H9 (cell line): ENCODE results near the gene PYGB. TPM values are rescaled to one million over a fixed set of nuclear protein-coding genes. Genes with fewer than 3 reads are reported as not detected.
A peak's percentile ranks its signal among the peaks of the same experiment; 100 is the strongest.

Source experiments
- DNase-seq: peaks from one replicate; pipeline ENCODE4 v3.0.0-alpha.2; 2017
- H2AFZ ChIP-seq: one replicate; pipeline ENCODE4 v1.6.1; 2013; ENCODE audit warnings: mild to moderate bottlenecking, low read length, control low read depth, moderate library complexity
- H2AK5ac ChIP-seq: 2 replicates; pipeline ENCODE4 v1.6.1; 2013; ENCODE audit warnings: low read length, control low read depth, mixed read lengths; ENCODE audit not compliant: insufficient read length
- H2BK120ac ChIP-seq: one replicate; pipeline ENCODE4 v1.6.1; 2013; ENCODE audit warnings: low read depth, mild to moderate bottlenecking, low read length, control low read depth, inconsistent platforms; ENCODE audit not compliant: poor library complexity, severe bottlenecking
- H2BK12ac ChIP-seq: 2 replicates; pipeline ENCODE4 v1.6.1; 2013; ENCODE audit warnings: low read length, control low read depth, mixed read lengths, low read depth; ENCODE audit not compliant: insufficient read length
- H2BK15ac ChIP-seq: 2 replicates; pipeline ENCODE4 v1.6.1; 2013; ENCODE audit warnings: low read depth, low read length, control low read depth
- H2BK20ac ChIP-seq: one replicate; pipeline ENCODE4 v1.6.1; 2013; ENCODE audit warnings: low read depth, mild to moderate bottlenecking, low read length, control low read depth, inconsistent platforms; ENCODE audit not compliant: poor library complexity, severe bottlenecking
- H2BK5ac ChIP-seq: 2 replicates; pipeline ENCODE4 v1.6.1; 2013; ENCODE audit warnings: low read length, control low read depth, mixed read lengths; ENCODE audit not compliant: insufficient read length
- H3K14ac ChIP-seq: 2 replicates; pipeline ENCODE4 v1.6.1; 2013; ENCODE audit warnings: low read length, control low read depth; ENCODE audit not compliant: insufficient read depth
- H3K18ac ChIP-seq: 2 replicates; pipeline ENCODE4 v1.6.1; 2013; ENCODE audit warnings: low read depth, mild to moderate bottlenecking, mixed read lengths, low read length, control low read depth; ENCODE audit not compliant: insufficient read length
- H3K23ac ChIP-seq: 2 replicates; pipeline ENCODE4 v1.6.1; 2013; ENCODE audit warnings: low read length, control low read depth, mixed read lengths, low read depth; ENCODE audit not compliant: insufficient read length
- H3K23me2 ChIP-seq: 2 replicates; pipeline ENCODE4 v1.6.1; 2013; ENCODE audit warnings: low read depth, mild to moderate bottlenecking, mixed read lengths, low read length, control low read depth; ENCODE audit not compliant: insufficient read length, poor library complexity, severe bottlenecking
- H3K27ac ChIP-seq: 2 replicates; pipeline ENCODE4 v1.5.1; 2013; ENCODE audit warnings: low read length, control low read depth, mixed read lengths, low read depth; ENCODE audit not compliant: insufficient read length
- H3K27me3 ChIP-seq: 2 replicates; pipeline ENCODE4 v1.6.1; 2013; ENCODE audit warnings: low read length, control low read depth, inconsistent platforms; ENCODE audit not compliant: insufficient read depth
- H3K4ac ChIP-seq: 2 replicates; pipeline ENCODE4 v1.6.1; 2013; ENCODE audit warnings: low read depth, mild to moderate bottlenecking, control low read depth, inconsistent platforms, low read length, moderate library complexity
- H3K4me1 ChIP-seq: 2 replicates; pipeline ENCODE4 v1.6.1; 2013; ENCODE audit warnings: low read length, control low read depth, inconsistent platforms; ENCODE audit not compliant: insufficient read depth
- H3K4me2 ChIP-seq: 2 replicates; pipeline ENCODE4 v1.6.1; 2013; ENCODE audit warnings: low read length, control low read depth, mixed read lengths; ENCODE audit not compliant: insufficient read length, insufficient read depth
- H3K56ac ChIP-seq: 2 replicates; pipeline ENCODE4 v1.6.1; 2013; ENCODE audit warnings: low read depth, mild to moderate bottlenecking, mixed read lengths, low read length, control low read depth; ENCODE audit not compliant: insufficient read length
- H3K79me1 ChIP-seq: 2 replicates; pipeline ENCODE4 v1.6.1; 2013; ENCODE audit warnings: low read depth, mild to moderate bottlenecking, moderate library complexity, low read length, control low read depth, inconsistent platforms; ENCODE audit not compliant: insufficient read depth, poor library complexity, severe bottlenecking
- H3K79me2 ChIP-seq: 2 replicates; pipeline ENCODE4 v1.6.1; 2013; ENCODE audit warnings: low read length, control low read depth, inconsistent platforms; ENCODE audit not compliant: insufficient read depth
- H3K9ac ChIP-seq: 2 replicates; pipeline ENCODE4 v1.6.1; 2013; ENCODE audit warnings: low read length, control low read depth, mixed read lengths; ENCODE audit not compliant: insufficient read length; ENCODE audit errors: extremely low read depth
- H3K9me3 ChIP-seq: one replicate; pipeline ENCODE4 v1.6.1; 2013; ENCODE audit warnings: low read depth, low read length, inconsistent platforms; ENCODE audit not compliant: control insufficient read depth
- H3T11ph ChIP-seq: one replicate; pipeline ENCODE4 v1.6.1; 2013; ENCODE audit warnings: mild to moderate bottlenecking, low read length, control low read depth, inconsistent platforms
- H4K20me1 ChIP-seq: one replicate; pipeline ENCODE4 v1.6.1; 2013; ENCODE audit not compliant: control insufficient read depth, insufficient read length, insufficient read depth
- H4K5ac ChIP-seq: 2 replicates; pipeline ENCODE4 v1.6.1; 2013; ENCODE audit warnings: low read depth, mild to moderate bottlenecking, mixed read lengths, low read length, control low read depth; ENCODE audit not compliant: insufficient read length
- H4K8ac ChIP-seq: replicated peaks from 2 replicates; pipeline ENCODE4 v1.6.1; 2013; ENCODE audit warnings: low read length, control low read depth, mixed read lengths, low read depth; ENCODE audit not compliant: insufficient read length
- H4K91ac ChIP-seq: 2 replicates; pipeline ENCODE4 v1.6.1; 2013; ENCODE audit warnings: low read depth, mild to moderate bottlenecking, moderate library complexity, mixed read lengths, low read length, control low read depth; ENCODE audit not compliant: insufficient read length
- H3K27ac Mint-ChIP-seq, 3 experiments: 2 replicates in 2 of 3; 3 replicates in 1 of 3; pipeline ENCODE4 v1.8.0; 2020 to 2021; ENCODE audit warnings: mixed read lengths in 3 of 3, mild to moderate bottlenecking in 1 of 3, moderate library complexity in 1 of 3
- H3K27me3 Mint-ChIP-seq: 2 replicates; pipeline ENCODE4 v1.8.0; 2021; ENCODE audit warnings: low read depth, mild to moderate bottlenecking, moderate library complexity, mixed read lengths
- H3K36me3 Mint-ChIP-seq, 3 experiments: 2 replicates in 2 of 3; 3 replicates in 1 of 3; pipeline ENCODE4 v1.8.0; 2020 to 2021; ENCODE audit warnings: low read depth in 3 of 3, mixed read lengths in 3 of 3; ENCODE audit not compliant: insufficient read depth in 1 of 3
- H3K4me1 Mint-ChIP-seq, 2 experiments: 2 replicates each; pipeline ENCODE4 v1.8.0; 2020; ENCODE audit warnings: mixed read lengths in 2 of 2
- H3K4me3 Mint-ChIP-seq, 2 experiments: 2 replicates in 1 of 2; 3 replicates in 1 of 2; pipeline ENCODE4 v1.8.0; 2020 to 2021; ENCODE audit warnings: mild to moderate bottlenecking in 2 of 2, mixed read lengths in 2 of 2, moderate library complexity in 1 of 2
- H3K9me3 Mint-ChIP-seq, 2 experiments: 2 replicates in 1 of 2; 3 replicates in 1 of 2; pipeline ENCODE4 v1.8.0; 2020; ENCODE audit warnings: mild to moderate bottlenecking in 2 of 2, mixed read lengths in 2 of 2, moderate library complexity in 1 of 2
- WGBS: extraction: QIAGEN DNeasy Blood & Tissue Kit; methylation state at CpG from one replicate; pipeline ENCODE4 v1.1.7; 2013; ENCODE audit warnings: missing lambda C conversion rate, low lambda C conversion rate, mixed read lengths; ENCODE audit not compliant: insufficient read length; ENCODE audit errors: extremely low coverage; 5-methylcytosine and 5-hydroxymethylcytosine counted together
- total RNA-seq: library from RNA; stranded (reverse); gene quantifications from 2 replicates; pipeline ENCODE4 v1.2.1, GENCODE V29; 2021
- TF ChIP-seq, protein P1 (sequence below): fragments of 200-600 bp; sonication (generic); conservative IDR thresholded peaks from 3 replicates; pipeline ENCODE4 v1.8.0; 2021; ENCODE audit warnings: antibody characterized with exemption, mild to moderate bottlenecking

Gene PYGB
- total RNA-seq, 1 experiment from 2014 or later, result 46.9 TPM

DNA sequence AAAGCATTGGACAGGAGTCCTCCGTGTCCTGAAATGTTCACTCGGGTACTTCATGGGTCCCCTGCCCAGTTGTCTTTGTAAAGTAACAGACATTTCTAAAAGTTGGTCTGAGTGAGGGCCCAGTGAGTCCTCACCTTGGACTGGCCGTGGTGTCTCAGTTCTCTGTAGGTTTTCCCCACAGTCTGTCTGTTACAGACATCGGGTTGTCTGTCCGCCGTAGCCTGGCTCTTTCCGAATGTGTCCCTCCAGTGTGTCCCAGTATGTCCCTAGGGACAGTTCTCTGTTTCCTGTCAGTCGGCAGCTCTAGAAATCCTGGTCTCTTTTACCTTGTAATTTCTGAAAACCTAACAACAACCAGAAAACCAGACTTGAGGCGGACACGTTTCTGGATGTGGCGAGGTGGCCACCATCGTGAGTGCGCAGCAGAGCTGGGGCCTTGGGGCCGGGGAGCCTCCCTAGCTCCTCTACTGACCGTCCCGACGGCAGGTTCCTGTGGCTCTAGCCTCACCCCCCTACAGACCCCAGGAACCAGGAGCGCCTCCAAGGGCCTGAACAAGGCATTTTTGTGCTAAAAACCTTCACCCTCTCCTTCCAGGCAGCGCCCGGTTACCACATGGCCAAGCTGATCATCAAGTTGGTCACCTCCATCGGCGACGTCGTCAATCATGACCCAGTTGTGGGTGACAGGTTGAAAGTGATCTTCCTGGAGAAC lies 42.2 kb downstream of the PYGB start:
- Histone ChIP-seq H4K8ac (no peak overlapping the region), H3K23ac (no peak overlapping the region), H3K79me2 (no peaks in the 10 kb centered on the region), H2BK5ac (no peak overlapping the region), H2AFZ (no peak overlapping the region), H2BK15ac (no peak overlapping the region), H2AK5ac (no peak overlapping the region), H3K14ac (no peak overlapping the region), H3K27ac (no peak overlapping the region), H2BK120ac (no peak overlapping the region), H3K9me3 (no peaks in the 10 kb centered on the region), H2BK20ac (no peak overlapping the region), H4K91ac (no peak overlapping the region), H3K4me2 (no peak overlapping the region), H3K23me2 (no peaks in the 10 kb centered on the region), H2BK12ac (no peak overlapping the region), H4K20me1 (no peaks in the 10 kb centered on the region), H3K4me1 (no peaks in the 10 kb centered on the region), H3K9ac (no peak overlapping the region), H3K18ac (no peak overlapping the region), H4K5ac (no peak overlapping the region), H3K79me1 (no peaks in the 10 kb centered on the region), H3K27me3 (no peaks in the 10 kb centered on the region), H3K56ac (no peak overlapping the region), H3T11ph (no peak overlapping the region), H3K4ac (no peak overlapping the region)
- Mint-ChIP-seq H3K36me3 (peaks cover 18 to 47% (median 43%) of the 10 kb centered on the region in 3 experiments), H3K4me3 (no peak overlapping the region), H3K4me1 (peaks cover 3 to 9% of the 10 kb centered on the region in 2 experiments; a peak in 3 of 4 replicates), H3K27me3 (no peaks in the 10 kb centered on the region; the same call in 1 of the 2 replicates), H3K9me3 (no peaks in the 10 kb centered on the region; a peak in 1 of 5 replicates), H3K27ac (peak overlapping the region in 1 of 3 experiments; percentile 78; a peak in 2 of 7 replicates)
- TF ChIP-seq, protein P1, sequence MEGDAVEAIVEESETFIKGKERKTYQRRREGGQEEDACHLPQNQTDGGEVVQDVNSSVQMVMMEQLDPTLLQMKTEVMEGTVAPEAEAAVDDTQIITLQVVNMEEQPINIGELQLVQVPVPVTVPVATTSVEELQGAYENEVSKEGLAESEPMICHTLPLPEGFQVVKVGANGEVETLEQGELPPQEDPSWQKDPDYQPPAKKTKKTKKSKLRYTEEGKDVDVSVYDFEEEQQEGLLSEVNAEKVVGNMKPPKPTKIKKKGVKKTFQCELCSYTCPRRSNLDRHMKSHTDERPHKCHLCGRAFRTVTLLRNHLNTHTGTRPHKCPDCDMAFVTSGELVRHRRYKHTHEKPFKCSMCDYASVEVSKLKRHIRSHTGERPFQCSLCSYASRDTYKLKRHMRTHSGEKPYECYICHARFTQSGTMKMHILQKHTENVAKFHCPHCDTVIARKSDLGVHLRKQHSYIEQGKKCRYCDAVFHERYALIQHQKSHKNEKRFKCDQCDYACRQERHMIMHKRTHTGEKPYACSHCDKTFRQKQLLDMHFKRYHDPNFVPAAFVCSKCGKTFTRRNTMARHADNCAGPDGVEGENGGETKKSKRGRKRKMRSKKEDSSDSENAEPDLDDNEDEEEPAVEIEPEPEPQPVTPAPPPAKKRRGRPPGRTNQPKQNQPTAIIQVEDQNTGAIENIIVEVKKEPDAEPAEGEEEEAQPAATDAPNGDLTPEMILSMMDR, result no peak
- no CpG with 5 or more reads among the region's 24 CpGs for WGBS
- no peak for DNase-seq
